Measurements from ENCODE around the gene DYRK3. TPM values are rescaled to one million over a fixed set of nuclear protein-coding genes. Genes with fewer than 3 reads are reported as not detected.

The DYRK3 gene
- total and polyA plus RNA-seq, 2 of the 13 experiments (the other 11 are each of a cell fraction or from before 2014, with no cell fraction given): 0.48 to 2.8 TPM

- TF ChIP-seq ZNF407 (CRISPR knock-in tag; IDR thresholded peaks at IDR 0.05; ENCODE audit: not compliant biosample characterization): peak; percentile 33
- TF ChIP-seq ZNF34 (CRISPR knock-in tag; IDR thresholded peaks at IDR 0.05; ENCODE audit: borderline replicate concordance): peak; percentile 55; the same call in 1 of the 2 replicates
- no peak for TF ChIP-seq ZNF136 (CRISPR knock-in tag; IDR thresholded peaks at IDR 0.05; ENCODE audit: low read depth)
- TF ChIP-seq PHF21A (CRISPR knock-in tag; IDR thresholded peaks at IDR 0.05): 0 out of 2 replicates have a peak, but pooled peaks have one; percentile 17
- TF ChIP-seq ZBTB43 (CRISPR knock-in tag; conservative IDR thresholded peaks at IDR 0.05): peak; percentile 62; the same call in 1 of the 2 replicates
- no peak; the same call in 1 of the 2 replicates for TF ChIP-seq HBP1 (CRISPR knock-in tag; IDR thresholded peaks at IDR 0.05; ENCODE audit: low read depth)
- TF ChIP-seq HOXD1 (CRISPR knock-in tag; IDR thresholded peaks at IDR 0.05): 0 out of 2 replicates have a peak, but pooled peaks have one; percentile 25
- peak; percentile 38; the same call in 1 of the 2 replicates for TF ChIP-seq CSRNP1 (CRISPR knock-in tag; IDR thresholded peaks at IDR 0.05)
- TF ChIP-seq ATF1 (CRISPR knock-in tag; IDR thresholded peaks at IDR 0.05): no peak
- TF ChIP-seq SMAD1 (CRISPR knock-in tag; IDR thresholded peaks at IDR 0.05; ENCODE audit: borderline replicate concordance, low read depth): peak; percentile 87; the same call in 1 of the 2 replicates
- peak; percentile 27; the same call in 1 of the 2 replicates for TF ChIP-seq PITX1 (CRISPR knock-in tag; IDR thresholded peaks at IDR 0.05)
- no peak for TF ChIP-seq ZFP1 (CRISPR knock-in tag; IDR thresholded peaks at IDR 0.05)
- TF ChIP-seq MATR3 (CRISPR knock-in tag; IDR thresholded peaks at IDR 0.05): no peak
- TF ChIP-seq KLF12 (CRISPR knock-in tag; IDR thresholded peaks at IDR 0.05; ENCODE audit: borderline replicate concordance): peak; percentile 88; the same call in 1 of the 2 replicates
- TF ChIP-seq ETV5 (CRISPR knock-in tag; IDR thresholded peaks at IDR 0.05; ENCODE audit: borderline replicate concordance): peak; percentile 48; the same call in 1 of the 2 replicates
- no peak for TF ChIP-seq ZKSCAN1 (IDR thresholded peaks at IDR 0.05; ENCODE audit: low read length)
Measured at GRCh38 chr1:206635080-206635977, at the start of gene DYRK3 (continued).
